ENCODE measurements around the gene GRID2.

DNA sequence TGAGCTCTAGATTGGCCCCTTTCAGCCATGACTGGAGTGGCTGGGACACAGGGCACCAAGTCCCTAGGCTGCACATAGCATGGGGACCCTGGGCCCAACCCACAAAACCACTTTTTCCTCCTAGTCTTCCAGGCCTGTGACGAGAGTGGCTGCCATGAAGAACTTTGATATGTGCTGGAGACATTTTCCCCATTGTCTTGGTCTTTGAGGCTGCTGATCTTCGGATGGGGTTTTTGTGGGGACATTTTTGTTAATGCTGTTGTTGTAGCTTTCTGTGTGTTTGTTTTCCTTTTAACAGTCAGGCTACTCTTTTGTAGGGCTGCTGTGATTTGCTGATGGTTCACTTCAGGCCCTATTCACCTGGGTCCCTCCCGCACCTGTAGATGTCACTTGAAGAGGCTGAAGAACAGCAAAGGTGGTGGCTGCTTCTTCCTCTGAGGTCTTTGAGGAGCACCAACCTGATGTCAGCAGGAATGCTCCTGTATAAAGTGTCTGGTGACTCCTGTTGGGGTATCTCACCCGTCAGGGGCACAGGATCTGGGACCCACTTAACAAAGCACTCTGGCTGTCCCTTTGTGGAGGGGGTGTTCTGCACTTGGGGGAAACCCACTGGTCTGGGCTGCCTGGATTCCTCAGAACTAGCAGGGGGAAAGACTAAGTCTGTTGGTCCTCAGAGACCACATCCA, 49.6 kb upstream of the GRID2 start:
- TF ChIP-seq, protein P1, sequence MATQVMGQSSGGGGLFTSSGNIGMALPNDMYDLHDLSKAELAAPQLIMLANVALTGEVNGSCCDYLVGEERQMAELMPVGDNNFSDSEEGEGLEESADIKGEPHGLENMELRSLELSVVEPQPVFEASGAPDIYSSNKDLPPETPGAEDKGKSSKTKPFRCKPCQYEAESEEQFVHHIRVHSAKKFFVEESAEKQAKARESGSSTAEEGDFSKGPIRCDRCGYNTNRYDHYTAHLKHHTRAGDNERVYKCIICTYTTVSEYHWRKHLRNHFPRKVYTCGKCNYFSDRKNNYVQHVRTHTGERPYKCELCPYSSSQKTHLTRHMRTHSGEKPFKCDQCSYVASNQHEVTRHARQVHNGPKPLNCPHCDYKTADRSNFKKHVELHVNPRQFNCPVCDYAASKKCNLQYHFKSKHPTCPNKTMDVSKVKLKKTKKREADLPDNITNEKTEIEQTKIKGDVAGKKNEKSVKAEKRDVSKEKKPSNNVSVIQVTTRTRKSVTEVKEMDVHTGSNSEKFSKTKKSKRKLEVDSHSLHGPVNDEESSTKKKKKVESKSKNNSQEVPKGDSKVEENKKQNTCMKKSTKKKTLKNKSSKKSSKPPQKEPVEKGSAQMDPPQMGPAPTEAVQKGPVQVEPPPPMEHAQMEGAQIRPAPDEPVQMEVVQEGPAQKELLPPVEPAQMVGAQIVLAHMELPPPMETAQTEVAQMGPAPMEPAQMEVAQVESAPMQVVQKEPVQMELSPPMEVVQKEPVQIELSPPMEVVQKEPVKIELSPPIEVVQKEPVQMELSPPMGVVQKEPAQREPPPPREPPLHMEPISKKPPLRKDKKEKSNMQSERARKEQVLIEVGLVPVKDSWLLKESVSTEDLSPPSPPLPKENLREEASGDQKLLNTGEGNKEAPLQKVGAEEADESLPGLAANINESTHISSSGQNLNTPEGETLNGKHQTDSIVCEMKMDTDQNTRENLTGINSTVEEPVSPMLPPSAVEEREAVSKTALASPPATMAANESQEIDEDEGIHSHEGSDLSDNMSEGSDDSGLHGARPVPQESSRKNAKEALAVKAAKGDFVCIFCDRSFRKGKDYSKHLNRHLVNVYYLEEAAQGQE (IDR thresholded peaks at IDR 0.05; ENCODE audit: insufficient read depth in 1 of 2, low read depth in 2 of 2, low read length in 2 of 2) = no peak
- TF ChIP-seq POLR2AphosphoS5 (IDR thresholded peaks at IDR 0.05; ENCODE audit: low read depth, low read length) (no peak), FOXP2 (optimal IDR thresholded peaks at IDR 0.05; ENCODE audit: borderline replicate concordance, extremely low read depth, extremely low read length, insufficient read depth) (no peak), SIN3A (IDR thresholded peaks at IDR 0.05; ENCODE audit: borderline replicate concordance, insufficient read depth, low read length) (no peak), TAF1 (IDR thresholded peaks at IDR 0.05; ENCODE audit: borderline replicate concordance, insufficient read depth, low read length) (no peak)
